H1 (cell line): Measurements from ENCODE around the gene BET1L. TPM values are rescaled to one million over a fixed set of nuclear protein-coding genes. Genes with fewer than 3 reads are reported as not detected.

Experiments used
- CTCF ChIA-PET: fragments of 300-600 bp; sonication (Branson Sonifier 250); formaldehyde crosslinking; loops from one replicate; lab custom pipeline; 2021; ENCODE audit not compliant: partially characterized antibody; lab: Charles Lee
- POLR2A ChIA-PET: fragments of 300-600 bp; sonication (Branson Sonifier 250); formaldehyde crosslinking; loops from one replicate; lab custom pipeline; 2021; ENCODE audit warnings: inconsistent platforms; ENCODE audit not compliant: partially characterized antibody; lab: Charles Lee
- DNase-seq, 2 experiments: peaks; one replicate each; pipeline versions ENCODE4 v3.0.0 to v3.0.0-alpha.2; 2010 to 2022; ENCODE audit warnings: low spot score in 2 of 2, low read depth in 1 of 2, mixed read lengths in 1 of 2
- FAIRE-seq: peaks from 2 replicates; lab custom pipeline; 2011; peaks lifted over from hg19 to GRCh38; lab: Jason Lieb, UNC
- H2AFZ ChIP-seq: 2 replicates; pipeline ENCODE4 v1.8.1; 2012; ENCODE audit warnings: low read length, inconsistent platforms
- H2AK5ac ChIP-seq: 2 replicates; pipeline ENCODE4 v1.6.1; 2013; ENCODE audit warnings: low read depth, low read length
- H2BK120ac ChIP-seq: replicated peaks from 2 replicates; pipeline ENCODE3; 2013; ENCODE audit warnings: low read depth, low read length, inconsistent platforms
- H2BK12ac ChIP-seq: 2 replicates; pipeline ENCODE4 v1.6.1; 2013; ENCODE audit warnings: low read depth, low read length
- H2BK15ac ChIP-seq: 2 replicates; pipeline ENCODE4 v1.6.1; 2013; ENCODE audit warnings: low read length
- H2BK20ac ChIP-seq: 2 replicates; pipeline ENCODE4 v1.6.1; 2013; ENCODE audit warnings: low read length
- H2BK5ac ChIP-seq: 2 replicates; pipeline ENCODE4 v1.6.1; 2013; ENCODE audit warnings: low read depth, low read length
- H3K14ac ChIP-seq: 2 replicates; pipeline ENCODE4 v1.6.1; 2013; ENCODE audit warnings: inconsistent platforms; ENCODE audit not compliant: insufficient read length
- H3K18ac ChIP-seq: 2 replicates; pipeline ENCODE4 v1.6.1; 2013; ENCODE audit warnings: low read length; ENCODE audit errors: extremely low read depth
- H3K23ac ChIP-seq: 2 replicates; pipeline ENCODE4 v1.6.1; 2013; ENCODE audit warnings: inconsistent platforms; ENCODE audit not compliant: insufficient read length
- H3K23me2 ChIP-seq: 2 replicates; pipeline ENCODE4 v1.6.1; 2013; ENCODE audit warnings: low read depth, low read length
- H3K27ac ChIP-seq: 2 replicates; pipeline ENCODE4 v1.6.1; 2011; ENCODE audit warnings: low read depth, low read length, inconsistent platforms
- H3K27me3 ChIP-seq, 4 experiments: replicated peaks in 1 of 4; 1 replicate in 1 of 4; 2 replicates in 3 of 4; pipeline versions ENCODE4 v1.6.1 to v1.8.1; 2011 to 2013; ENCODE audit warnings: low read length in 3 of 4, mild to moderate bottlenecking in 3 of 4, inconsistent platforms in 2 of 4, mixed read lengths in 2 of 4, moderate library complexity in 1 of 4; ENCODE audit not compliant: control insufficient read depth in 3 of 4, insufficient read depth in 3 of 4; ENCODE audit errors: extremely low read depth in 1 of 4
- H3K36me3 ChIP-seq, 4 experiments: 2 replicates each; pipeline versions ENCODE4 v1.6.1 to v1.8.1; 2011 to 2013; ENCODE audit warnings: mild to moderate bottlenecking in 4 of 4, low read length in 3 of 4, moderate library complexity in 2 of 4, control low read depth in 1 of 4, inconsistent platforms in 1 of 4; ENCODE audit not compliant: insufficient read depth in 4 of 4, control insufficient read depth in 2 of 4
- H3K4ac ChIP-seq: replicated peaks from 2 replicates; pipeline ENCODE3; 2013; ENCODE audit warnings: low read length, low read depth, mixed read lengths, inconsistent platforms; ENCODE audit not compliant: insufficient read length
- H3K4me1 ChIP-seq, 4 experiments: replicated peaks in 1 of 4; 1 replicate in 1 of 4; 2 replicates in 3 of 4; pipeline versions ENCODE4 v1.6.1 to v1.8.1; 2011 to 2013; ENCODE audit warnings: low read length in 3 of 4, inconsistent platforms in 2 of 4, mixed read lengths in 1 of 4; ENCODE audit not compliant: insufficient read depth in 4 of 4, control insufficient read depth in 3 of 4
- H3K4me2 ChIP-seq, 2 experiments: 2 replicates each; pipeline versions ENCODE4 v1.6.1 to v1.8.1; 2011 to 2013; ENCODE audit warnings: low read depth in 2 of 2, low read length in 2 of 2, control low read depth in 1 of 2, inconsistent platforms in 1 of 2, mild to moderate bottlenecking in 1 of 2; ENCODE audit not compliant: insufficient read depth in 1 of 2
- H3K4me3 ChIP-seq, 4 experiments: fragments of 200-600, 300-600 bp in 1 of 4; sonication (generic), shearing (Covaris generic), sonication (Bioruptor Twin) in 1 of 4; 2 replicates each; pipeline versions ENCODE4 v1.5.1 to v1.8.1; 2011 to 2016; ENCODE audit warnings: low read length in 4 of 4, low read depth in 3 of 4, control low read depth in 2 of 4, inconsistent platforms in 2 of 4, mild to moderate bottlenecking in 2 of 4, mixed read lengths in 1 of 4, moderate library complexity in 1 of 4; ENCODE audit not compliant: insufficient read depth in 2 of 4; ENCODE audit errors: extremely low read depth in 1 of 4
- H3K56ac ChIP-seq: replicated peaks from 2 replicates; pipeline ENCODE3; 2013; ENCODE audit warnings: low read depth, mild to moderate bottlenecking, mixed read lengths, low read length, inconsistent platforms; ENCODE audit not compliant: insufficient read length
- H3K79me1 ChIP-seq: 2 replicates; pipeline ENCODE4 v1.6.1; 2013; ENCODE audit warnings: low read depth, low read length, control low read depth
- H3K79me2 ChIP-seq, 2 experiments: 2 replicates each; pipeline versions ENCODE4 v1.6.1 to v1.8.1; 2012 to 2013; ENCODE audit warnings: low read length in 2 of 2, mild to moderate bottlenecking in 2 of 2, inconsistent platforms in 1 of 2; ENCODE audit not compliant: insufficient read depth in 2 of 2, control insufficient read depth in 1 of 2
- H3K9ac ChIP-seq, 4 experiments: replicated peaks in 1 of 4; 1 replicate in 1 of 4; 2 replicates in 3 of 4; pipeline versions ENCODE4 v1.6.1 to v1.8.1; 2011 to 2013; ENCODE audit warnings: low read depth in 3 of 4, low read length in 3 of 4, control low read depth in 2 of 4, mild to moderate bottlenecking in 2 of 4, moderate library complexity in 2 of 4, inconsistent platforms in 1 of 4; ENCODE audit errors: extremely low read depth in 1 of 4
- H3K9me3 ChIP-seq, 2 experiments: 2 replicates each; pipeline versions ENCODE4 v1.6.1 to v1.8.1; 2012 to 2013; ENCODE audit warnings: mild to moderate bottlenecking in 2 of 2, moderate library complexity in 2 of 2, control low read depth in 1 of 2, inconsistent platforms in 1 of 2, low read depth in 1 of 2, low read length in 1 of 2, mixed read lengths in 1 of 2; ENCODE audit not compliant: insufficient read depth in 2 of 2
- H4K20me1 ChIP-seq, 2 experiments: replicated peaks in 1 of 2; 2 replicates each; pipeline versions ENCODE3 to v1.8.1; 2011 to 2013; ENCODE audit warnings: inconsistent platforms in 2 of 2, low read length in 2 of 2, mild to moderate bottlenecking in 1 of 2; ENCODE audit not compliant: insufficient read depth in 2 of 2, control insufficient read depth in 1 of 2
- H4K5ac ChIP-seq: 2 replicates; pipeline ENCODE4 v1.6.1; 2013; ENCODE audit warnings: low read length, low read depth, mixed read lengths, inconsistent platforms; ENCODE audit not compliant: insufficient read length
- H4K8ac ChIP-seq: 2 replicates; pipeline ENCODE4 v1.8.0; 2013; ENCODE audit warnings: mild to moderate bottlenecking, moderate library complexity, low read length, inconsistent platforms; ENCODE audit not compliant: insufficient read depth; ENCODE audit errors: extremely low read depth
- H4K91ac ChIP-seq: replicated peaks from 2 replicates; pipeline ENCODE3; 2013; ENCODE audit warnings: low read length, mixed read lengths, inconsistent platforms; ENCODE audit not compliant: insufficient read length
- BACH1 ChIP-seq: IDR thresholded peaks from 2 replicates; pipeline ENCODE4 v1.6.1; 2012; ENCODE audit warnings: low read length, improper control_type of control experiment
- GABPA ChIP-seq: IDR thresholded peaks from 2 replicates; pipeline ENCODE4 v1.6.1; 2011; ENCODE audit warnings: mild to moderate bottlenecking, low read length, moderate library complexity, borderline replicate concordance; ENCODE audit not compliant: insufficient read depth
- WGBS, 2 experiments: shearing (Covaris generic) in 1 of 2; methylation state at CpG; one replicate each; pipeline versions ENCODE4 v1.1.6 to v1.1.7; 2013 to 2015; ENCODE audit warnings: low lambda C conversion rate in 2 of 2, mixed read lengths in 2 of 2, inconsistent platforms in 1 of 2, low coverage in 1 of 2, missing lambda C conversion rate in 1 of 2; ENCODE audit not compliant: insufficient replicate concordance in 2 of 2, insufficient coverage in 1 of 2, insufficient read length in 1 of 2; ENCODE audit errors: extremely low coverage in 1 of 2, missing lambda C conversion rate in 1 of 2; 5-methylcytosine and 5-hydroxymethylcytosine counted together
- polyA plus RNA-seq, 7 experiments: library from polyadenylated mRNA; depleted of rRNA in 3 of 7; stranded (reverse) in 5 of 7; unstranded in 2 of 7; fragments of >200 nt in 5 of 7; fragments of 200-250 nt in 2 of 7; gene quantifications; 1 replicate in 5 of 7; 2 replicates in 1 of 7; 4 replicates in 1 of 7; pipeline versions ENCODE4 v1.2.1 to v1.2.3, GENCODE V29; 2011 to 2013; ENCODE audit warnings: missing spikeins in 2 of 7, mixed read lengths in 2 of 7
- total RNA-seq: library from RNA; stranded (reverse); fragmentation: NEBNext Ultra II Directional; extraction: Animal tissue kit (Norgen Biotek cat#: 25700); gene quantifications from 2 replicates; pipeline ENCODE4 v1.2.1, GENCODE V29; 2021

BET1L gene
- total and polyA plus RNA-seq, 2 of the 8 experiments (the other 6 are each of a cell fraction or from before 2014, with no cell fraction given) = 40.2 to 61.9 TPM

- no peak overlapping the region for H3K9ac ChIP-seq
Measured at GRCh38 chr11:241634-242033, 34.4 kb upstream of the BET1L start.

More at GRCh38 chr11:241634-242033, 34.4 kb upstream of the BET1L start:
- H3K27me3 ChIP-seq = no peaks in the 10 kb centered on the region
- no peaks in the 10 kb centered on the region for H3K9me3 ChIP-seq
- H2BK12ac ChIP-seq = no peak overlapping the region
- H3K56ac ChIP-seq = no peak overlapping the region
- no peak overlapping the region for H3K4me2 ChIP-seq
- H3K18ac ChIP-seq = no peak overlapping the region
- no peak overlapping the region for H3K27ac ChIP-seq
- no peaks in the 10 kb centered on the region; a peak in 1 of 7 replicates for H3K4me1 ChIP-seq
- POLR2A ChIA-PET = no interaction called here
- peaks cover 9 to 27% of the 10 kb centered on the region in 2 experiments for H3K79me2 ChIP-seq
- H2AFZ ChIP-seq = no peak overlapping the region
- CTCF ChIA-PET = interaction anchor here (1.3 to 8.7 kb wide), 4 partner anchors 11 to 122 kb away, joined by 4 to 88 read pairs (median 6); no protein-coding TSS in a partner anchor
- no peak overlapping the region for H4K8ac ChIP-seq
- H3K23ac ChIP-seq = no peak overlapping the region
- FAIRE-seq = no peak
- H2AK5ac ChIP-seq = no peak overlapping the region
- no peak overlapping the region for H2BK5ac ChIP-seq
- TF ChIP-seq GABPA (no peak), BACH1 (no peak)
- TF ChIP-seq, all 59 proteins: peak for 0
- Histone ChIP-seq H3K14ac (no peak overlapping the region), H2BK20ac (no peak overlapping the region), H2BK15ac (no peak overlapping the region), H4K5ac (no peak overlapping the region), H4K20me1 (peaks cover 0 to 3% of the 10 kb centered on the region in 2 experiments), H3K4me3 (no peak overlapping the region), H3K36me3 (peaks cover 5 to 38% (median 24%) of the 10 kb centered on the region in 4 experiments), H3K79me1 (peaks cover 2% of the 10 kb centered on the region; the same call in 1 of the 2 replicates), H3K4ac (no peak overlapping the region), H3K23me2 (peaks cover 6% of the 10 kb centered on the region), H2BK120ac (no peak overlapping the region), H4K91ac (no peak overlapping the region)
- no peak for DNase-seq
- WGBS, 2 experiments = 86% methylated on average over 5 of the region's 5 CpGs; no CpG with 5 or more reads in 1 of the 2 experiments
